ENCODE measurements around the gene INF2.

- TF ChIP-seq POLR2AphosphoS5 (IDR thresholded peaks at IDR 0.05): no peak
- TF ChIP-seq POLR2A (IDR thresholded peaks at IDR 0.05): no peak
- TF ChIP-seq, protein P1, sequence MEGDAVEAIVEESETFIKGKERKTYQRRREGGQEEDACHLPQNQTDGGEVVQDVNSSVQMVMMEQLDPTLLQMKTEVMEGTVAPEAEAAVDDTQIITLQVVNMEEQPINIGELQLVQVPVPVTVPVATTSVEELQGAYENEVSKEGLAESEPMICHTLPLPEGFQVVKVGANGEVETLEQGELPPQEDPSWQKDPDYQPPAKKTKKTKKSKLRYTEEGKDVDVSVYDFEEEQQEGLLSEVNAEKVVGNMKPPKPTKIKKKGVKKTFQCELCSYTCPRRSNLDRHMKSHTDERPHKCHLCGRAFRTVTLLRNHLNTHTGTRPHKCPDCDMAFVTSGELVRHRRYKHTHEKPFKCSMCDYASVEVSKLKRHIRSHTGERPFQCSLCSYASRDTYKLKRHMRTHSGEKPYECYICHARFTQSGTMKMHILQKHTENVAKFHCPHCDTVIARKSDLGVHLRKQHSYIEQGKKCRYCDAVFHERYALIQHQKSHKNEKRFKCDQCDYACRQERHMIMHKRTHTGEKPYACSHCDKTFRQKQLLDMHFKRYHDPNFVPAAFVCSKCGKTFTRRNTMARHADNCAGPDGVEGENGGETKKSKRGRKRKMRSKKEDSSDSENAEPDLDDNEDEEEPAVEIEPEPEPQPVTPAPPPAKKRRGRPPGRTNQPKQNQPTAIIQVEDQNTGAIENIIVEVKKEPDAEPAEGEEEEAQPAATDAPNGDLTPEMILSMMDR (IDR thresholded peaks at IDR 0.05): no peak
Measured at GRCh38 chr14:104690861-104691455, 1.5 kb downstream of the INF2 start.

Data from upper lobe of left lung (tissue), 4 donors.